ENCODE results near the gene MSH3. TPM values are rescaled to one million over a fixed set of nuclear protein-coding genes. Genes with fewer than 3 reads are reported as not detected.
"Not testable (repeated sequence)": the region's sequence is repeated elsewhere in the genome, so short reads cannot be mapped to it uniquely, and the experiment has no call there.

The MSH3 gene
- total RNA-seq, 1 donor from 2014 or later = 39.1 TPM

DNA sequence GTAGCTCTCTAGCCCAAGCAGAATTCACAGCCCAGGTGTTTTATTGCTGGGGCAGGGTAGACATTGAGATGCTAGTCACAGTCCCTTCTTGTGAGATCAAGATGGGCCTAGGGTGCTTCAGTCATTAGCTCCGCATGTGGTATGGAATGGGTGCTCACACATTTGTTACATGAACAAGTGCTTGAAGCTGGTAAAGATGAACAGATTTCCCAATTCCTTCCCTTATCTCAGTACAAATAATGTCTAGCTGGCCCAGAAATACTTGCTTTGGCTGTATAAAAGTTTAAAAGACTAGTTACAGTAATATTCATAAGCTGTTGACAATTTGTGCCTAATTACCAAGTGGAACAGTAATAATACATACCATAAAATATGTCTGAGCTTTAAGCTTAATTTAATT lies 143.7 kb downstream of the MSH3 start:
- no peak for DNase-seq

DNA sequence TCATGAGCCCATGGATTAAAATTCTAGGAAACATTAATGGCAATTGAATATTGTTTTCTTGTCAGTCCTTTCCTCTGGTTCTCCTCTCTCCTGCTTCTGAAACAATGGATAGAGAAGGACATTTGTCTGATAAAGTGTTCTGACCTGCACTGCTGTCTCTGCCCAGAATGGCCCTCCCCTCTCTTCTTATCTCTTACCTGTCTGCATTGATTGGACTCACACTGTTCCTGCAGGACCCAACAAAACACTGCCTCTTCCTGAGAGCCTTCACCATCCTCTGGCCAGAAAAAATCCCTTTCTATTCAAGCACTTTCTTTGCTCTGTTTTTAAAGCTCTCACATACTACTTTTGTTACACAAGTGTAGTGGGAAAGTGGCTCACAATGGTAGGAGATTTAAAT lies 144.2 kb downstream of the MSH3 start:
- no peak for DNase-seq

DNA sequence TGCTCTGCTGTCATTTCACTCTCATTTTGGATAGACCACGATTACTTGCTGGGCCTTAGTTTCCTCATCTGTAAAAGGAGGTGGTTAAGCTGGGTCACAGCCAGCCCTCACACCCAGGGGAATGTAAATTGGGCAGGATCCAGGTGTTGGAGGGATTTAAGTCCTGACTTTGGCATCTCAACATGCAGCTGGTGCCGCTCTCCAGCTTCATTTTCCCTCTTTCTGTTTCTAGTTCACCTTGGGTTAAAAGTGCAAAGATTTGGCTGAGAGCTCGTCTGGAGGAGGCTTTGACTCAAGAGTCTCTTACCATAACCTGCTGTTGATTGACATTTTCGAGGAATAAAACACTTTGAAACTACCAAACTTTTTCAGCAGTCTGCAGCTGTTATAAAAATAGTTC lies 144.6 kb downstream of the MSH3 start:
- DNase-seq = no peak

DNA sequence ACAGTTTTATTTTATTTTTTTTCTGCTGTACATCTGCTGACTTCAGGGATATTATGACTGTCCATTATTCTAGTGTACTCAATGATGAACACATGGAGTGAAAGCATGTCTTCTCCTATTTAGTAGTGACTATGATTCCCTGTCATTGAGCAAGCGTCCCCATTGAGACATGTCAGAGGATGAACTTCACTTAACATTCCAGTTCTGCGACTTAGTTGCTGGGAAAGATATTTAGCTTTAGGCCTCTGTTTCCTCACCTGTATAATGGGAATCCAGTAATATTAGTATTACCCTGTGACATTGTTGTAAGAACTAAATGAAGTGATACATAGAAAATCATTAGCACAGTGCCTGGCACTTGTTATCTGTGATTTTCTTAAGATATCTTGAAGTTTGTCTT lies 145.1 kb downstream of the MSH3 start:
- no peak for DNase-seq

DNA sequence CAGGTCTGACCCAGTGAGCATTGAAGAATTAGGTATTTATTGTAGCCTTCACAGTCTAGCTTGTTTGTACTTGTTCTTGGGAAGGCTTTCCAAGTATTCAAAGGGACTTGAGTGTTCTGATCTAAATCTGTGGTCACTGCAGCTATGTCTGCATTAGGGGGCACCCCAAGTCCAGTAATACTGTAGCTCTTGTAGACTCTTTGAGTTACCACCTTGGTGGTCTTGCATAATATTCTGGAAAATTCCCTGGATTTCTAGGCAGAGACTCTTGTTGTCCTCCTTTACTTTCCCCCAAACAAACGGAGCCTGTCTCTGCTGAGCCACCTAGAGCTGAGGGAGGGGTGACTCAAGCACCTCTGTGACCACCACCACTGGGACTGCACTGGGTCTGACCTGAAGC lies 149.9 kb downstream of the MSH3 start:
- DNase-seq = no peak

DNA sequence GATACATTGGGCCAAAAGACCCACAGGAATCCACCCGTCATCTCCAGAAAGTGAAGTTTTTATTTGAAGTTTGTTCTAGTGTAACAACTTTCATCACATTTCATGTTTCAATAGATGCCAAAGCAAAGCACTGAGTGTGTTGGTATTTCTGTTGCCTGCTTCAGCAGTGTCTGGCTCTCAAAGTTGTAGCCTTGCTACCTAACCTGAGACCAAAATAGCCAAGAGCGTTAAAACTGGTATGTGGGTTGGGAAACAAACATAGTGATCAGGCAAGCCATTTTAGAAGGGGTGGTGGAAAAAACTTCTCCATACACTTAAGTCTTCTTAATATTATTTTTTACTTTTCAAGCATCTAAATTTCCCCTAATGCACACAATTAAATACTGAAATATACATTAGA lies 150.6 kb downstream of the MSH3 start:
- no peak for DNase-seq

DNA sequence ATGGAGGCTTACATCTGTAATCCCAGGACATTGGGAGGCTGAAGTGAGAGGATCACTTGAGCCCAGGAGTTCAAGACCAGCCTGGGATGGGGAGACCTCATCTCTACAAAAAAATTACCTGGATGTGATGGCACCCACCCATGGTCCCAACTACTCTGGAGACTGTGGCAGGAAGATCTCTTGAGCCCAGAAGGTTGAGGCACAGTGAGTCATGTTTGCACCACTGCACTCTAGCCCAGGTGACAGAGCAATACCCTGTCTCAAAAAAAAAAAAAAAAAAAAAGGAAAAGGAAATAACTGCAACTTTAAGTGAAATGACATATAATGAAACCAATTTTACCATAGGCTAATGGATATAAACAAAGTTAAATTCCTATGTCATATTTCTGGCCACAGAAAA lies 152.5 kb downstream of the MSH3 start:
- no peak for DNase-seq

DNA sequence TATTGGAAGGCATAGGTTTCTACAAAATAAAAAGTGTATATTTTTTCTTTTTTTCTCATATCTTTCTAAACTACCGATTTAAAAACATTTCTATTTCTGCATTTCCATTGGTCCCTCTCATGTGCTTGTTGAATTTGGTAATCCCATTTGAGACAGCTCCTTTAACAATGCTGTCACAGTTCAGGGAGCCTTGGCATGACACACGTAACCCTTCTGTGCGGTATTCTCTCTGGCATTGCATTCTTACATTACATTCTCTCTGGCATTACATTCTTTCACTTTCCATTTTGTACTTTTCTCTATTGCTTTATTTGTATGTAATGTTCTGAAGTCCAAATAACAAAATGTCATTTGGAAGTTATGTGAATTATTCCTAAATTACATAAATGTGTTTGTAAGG lies 155.0 kb downstream of the MSH3 start:
- DNase-seq = no peak

DNA sequence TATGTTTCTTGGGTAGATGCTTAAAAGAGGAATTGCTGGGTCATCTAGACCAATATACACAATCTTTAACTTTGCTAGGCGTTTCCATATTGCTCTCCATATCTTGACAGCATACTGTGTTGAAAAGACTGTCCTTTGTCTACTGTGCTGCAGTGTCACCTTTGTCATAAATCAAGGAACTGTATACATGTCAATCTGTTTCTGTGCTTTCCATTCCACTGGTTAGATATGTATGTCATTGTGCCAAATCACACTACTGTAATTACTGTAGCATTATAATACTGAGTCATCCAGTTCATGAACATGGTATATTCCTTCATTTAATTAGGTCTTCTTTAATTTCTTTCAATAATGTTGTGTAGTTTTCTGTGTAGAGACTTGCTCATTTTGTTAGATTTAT lies 156.0 kb downstream of the MSH3 start:
- DNase-seq = no peak

DNA sequence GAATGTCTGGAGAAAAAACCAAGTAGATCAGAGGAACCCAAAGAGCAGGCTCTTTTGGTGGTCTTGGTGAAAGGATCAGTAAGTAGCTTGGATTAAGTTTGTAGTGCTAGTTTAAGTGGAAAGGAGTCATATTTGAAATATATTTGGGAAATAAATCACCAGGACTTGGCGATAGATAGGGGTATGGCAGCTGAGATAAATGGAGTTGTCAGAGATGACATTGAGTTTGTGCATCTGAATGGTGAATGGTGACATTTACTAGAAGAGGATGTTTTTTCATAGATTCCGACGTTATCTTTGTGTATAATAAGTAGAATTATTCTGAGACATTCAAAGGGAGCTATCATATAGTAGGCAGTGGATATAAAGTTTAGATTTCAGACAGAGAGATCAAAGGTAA lies 162.1 kb downstream of the MSH3 start:
- DNase-seq = no peak

DNA sequence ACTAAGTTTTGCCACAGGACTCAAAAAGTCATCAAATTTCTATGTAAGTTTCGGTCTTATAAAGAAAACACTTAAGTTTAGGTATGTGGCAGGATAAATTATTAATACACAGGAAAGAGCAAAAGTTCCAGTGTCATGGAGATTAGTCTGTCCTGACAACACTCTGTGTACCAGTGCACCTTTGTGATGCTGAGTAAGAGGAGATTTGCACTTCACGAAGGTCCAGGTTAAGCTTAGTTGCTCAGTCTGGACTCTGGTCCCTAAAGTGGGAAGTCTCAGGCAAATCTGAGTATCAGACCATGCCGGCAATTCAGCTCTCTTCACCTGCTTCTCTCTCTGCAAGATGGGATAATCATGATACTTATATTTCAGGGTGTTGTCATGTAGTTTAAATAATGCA lies 166.2 kb downstream of the MSH3 start:
- DNase-seq = no peak

DNA sequence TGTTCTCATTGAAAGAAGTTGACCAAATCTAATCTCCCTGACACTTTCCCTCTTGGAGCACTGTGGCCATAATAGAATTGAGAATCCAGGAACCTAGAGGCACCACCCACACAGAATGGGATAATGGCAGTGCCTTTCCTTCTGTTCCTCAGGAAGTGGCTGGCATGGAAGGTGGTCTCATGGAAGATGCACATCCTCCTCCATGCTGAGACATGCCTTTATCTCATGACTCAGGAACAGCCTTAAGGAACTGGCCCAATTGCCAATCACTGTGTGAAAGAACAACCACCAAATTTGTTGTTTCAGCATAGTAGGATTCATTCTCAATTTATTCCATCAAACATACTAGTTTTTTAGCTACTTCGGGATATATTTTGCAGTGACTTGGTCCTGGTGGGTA lies 168.2 kb downstream of the MSH3 start:
- no peak for DNase-seq

DNA sequence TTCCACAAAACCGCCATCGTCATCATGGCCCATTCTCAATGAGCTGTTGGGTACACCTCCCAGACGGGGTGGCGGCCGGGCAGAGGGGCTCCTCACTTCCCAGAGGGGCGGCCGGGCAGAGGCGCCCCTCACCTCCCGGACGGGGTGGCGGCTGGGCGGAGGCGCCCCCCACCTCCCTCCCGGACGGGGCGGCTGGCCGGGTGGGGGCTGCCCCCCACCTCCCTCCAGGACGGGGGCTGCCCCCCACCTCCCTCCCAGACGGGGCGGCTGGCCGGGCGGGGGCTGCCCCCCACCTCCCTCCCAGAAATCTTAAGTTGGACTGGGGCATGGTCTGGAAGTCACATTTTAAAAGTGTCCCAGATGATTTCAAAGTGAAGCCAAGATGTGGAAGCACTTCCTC lies 169.7 kb downstream of the MSH3 start:
- not testable (repeated sequence) for DNase-seq

DNA sequence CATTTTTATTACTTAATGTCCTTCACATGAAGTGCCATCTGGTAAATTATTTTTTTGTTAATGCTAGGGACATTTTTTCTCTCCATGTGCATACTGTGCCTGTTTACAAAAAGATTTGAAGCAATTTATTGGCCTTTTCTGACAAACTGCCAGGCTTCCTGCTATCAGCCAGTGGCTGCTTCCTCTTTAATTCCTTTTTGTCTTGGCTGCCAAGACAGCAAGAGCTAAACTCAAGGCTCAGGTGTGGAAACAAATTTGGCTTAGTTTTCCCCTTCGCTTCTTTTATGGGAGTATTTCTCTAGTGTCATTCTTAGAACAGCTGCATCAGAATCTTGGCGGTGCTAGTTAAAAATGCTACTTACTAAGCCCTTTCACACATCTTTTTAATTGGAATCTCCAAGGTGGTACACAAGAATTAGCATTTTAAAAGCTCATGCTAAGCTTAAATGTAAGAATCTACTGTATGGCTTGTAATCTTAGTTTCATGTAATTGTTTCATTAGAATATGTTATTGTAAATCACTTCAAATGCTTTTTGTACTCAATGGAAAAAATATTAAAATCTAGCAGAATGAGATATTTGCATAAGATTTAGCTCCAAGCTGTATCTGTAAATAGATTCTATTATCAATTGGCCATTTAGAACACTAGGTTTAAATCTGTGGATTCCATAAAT lies 171.5 kb downstream of the MSH3 start:
- no peak for DNase-seq

DNA sequence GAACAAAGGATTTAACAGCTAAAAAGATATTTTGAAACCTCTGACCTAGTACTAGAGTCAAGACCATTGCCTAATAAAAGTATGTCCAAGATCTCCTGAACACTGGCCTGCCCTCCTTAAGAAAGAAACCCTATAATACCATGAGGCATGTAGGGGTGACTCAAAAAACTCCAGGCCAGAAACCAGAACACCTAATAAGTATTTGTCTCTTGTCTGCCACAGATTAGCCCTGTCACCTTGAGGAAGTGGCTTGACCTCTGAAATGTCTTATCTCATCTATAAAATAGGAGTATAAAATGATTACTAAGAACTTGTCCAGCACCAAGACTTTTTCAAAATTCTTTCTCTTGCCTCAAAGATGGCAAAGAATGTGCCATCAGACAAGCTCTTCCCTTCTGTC lies 180.3 kb downstream of the MSH3 start:
- DNase-seq = no peak

DNA sequence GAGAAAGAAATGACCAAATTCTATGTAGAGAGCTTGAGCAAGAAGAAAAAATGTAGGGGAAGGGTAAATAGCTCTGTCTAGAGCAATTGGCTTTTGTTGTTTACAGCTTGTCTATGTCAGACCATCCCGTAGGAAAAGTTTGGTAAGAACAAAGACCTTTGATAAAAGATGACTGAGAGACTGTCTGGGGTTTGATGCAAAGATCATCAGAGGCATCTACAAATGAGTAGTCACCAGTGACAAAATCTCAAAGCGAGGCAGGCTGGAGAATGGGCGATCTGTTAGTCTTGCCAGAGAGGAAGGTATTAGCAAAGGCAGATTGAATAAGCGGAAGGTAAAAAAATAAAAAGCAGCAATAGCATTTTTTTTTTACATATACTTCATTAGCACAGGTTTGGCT lies 180.7 kb downstream of the MSH3 start:
- DNase-seq = no peak

DNA sequence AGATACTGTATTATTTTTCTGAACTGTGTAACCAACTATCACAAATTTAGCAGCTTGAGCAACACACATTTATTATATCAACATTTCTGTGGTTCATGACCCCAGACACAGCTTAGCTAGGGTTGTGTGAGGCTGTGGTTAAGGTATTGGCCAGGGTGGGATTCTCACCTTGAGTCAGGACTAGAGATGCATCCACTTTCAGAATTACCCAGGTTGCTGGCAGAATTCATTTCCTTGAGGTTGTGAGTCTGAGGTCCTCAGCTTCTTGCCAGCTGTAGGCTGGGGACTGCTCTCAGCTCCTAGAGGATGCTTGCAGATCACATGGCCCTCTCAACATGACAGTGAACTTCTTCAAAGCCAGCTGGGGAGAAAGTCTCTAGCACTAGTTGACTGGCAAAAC lies 183.2 kb downstream of the MSH3 start:
- DNase-seq = no peak

DNA sequence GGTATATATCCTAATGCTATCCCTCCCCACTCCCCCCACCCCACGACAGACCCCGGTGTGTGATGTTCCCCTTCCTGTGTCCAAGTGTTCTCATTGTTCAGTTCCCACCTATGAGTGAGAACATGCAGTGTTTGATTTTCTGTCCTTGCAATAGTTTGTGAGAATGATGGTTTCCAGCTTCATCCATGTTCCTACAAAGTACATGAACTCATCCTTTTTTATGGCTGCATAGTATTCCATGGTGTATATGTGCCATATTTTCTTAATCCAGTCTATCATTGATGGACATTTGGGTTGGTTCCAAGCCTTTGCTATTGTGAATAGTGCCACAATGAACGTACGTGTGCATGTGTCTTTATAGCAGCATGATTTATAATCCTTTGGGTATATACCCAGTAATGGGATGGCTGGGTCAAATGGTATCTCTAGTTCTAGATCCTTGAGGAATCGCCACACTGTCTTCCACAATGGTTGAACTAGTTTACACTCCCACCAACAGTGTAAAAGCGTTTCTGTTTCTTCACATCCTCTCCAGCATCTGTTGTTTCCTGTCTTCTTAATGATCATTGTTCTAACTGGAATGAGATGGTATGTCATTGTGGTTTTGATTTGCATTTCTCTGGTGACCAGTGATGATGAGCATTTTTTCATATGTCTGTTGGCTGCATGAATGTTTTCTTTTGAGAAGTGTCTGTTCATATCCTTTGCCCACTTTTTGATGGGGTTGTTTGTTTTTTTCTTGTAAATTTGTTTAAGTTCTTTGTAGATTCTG lies 186.8 kb downstream of the MSH3 start:
- DNase-seq = not testable (repeated sequence)

DNA sequence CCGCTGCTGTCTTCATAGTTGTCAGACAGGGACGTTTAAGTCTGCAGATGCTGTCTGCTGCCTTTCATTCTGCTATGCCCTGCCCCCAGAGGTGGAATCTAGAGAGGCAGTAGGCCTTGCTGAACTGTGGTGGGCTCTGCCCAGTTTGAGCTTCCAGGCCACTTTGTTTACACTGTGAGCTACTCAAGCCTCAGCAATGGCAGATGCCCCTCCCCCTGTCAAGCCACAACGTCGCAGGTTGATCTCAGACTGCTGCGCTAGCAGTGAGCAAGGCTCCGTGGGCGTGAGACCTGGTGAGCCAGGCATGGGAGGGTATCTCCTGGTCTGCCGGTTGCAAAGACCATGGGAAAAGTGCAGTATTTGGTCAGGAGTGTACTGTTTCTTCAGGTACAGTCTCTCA lies 192.0 kb downstream of the MSH3 start:
- DNase-seq = not testable (repeated sequence)

DNA sequence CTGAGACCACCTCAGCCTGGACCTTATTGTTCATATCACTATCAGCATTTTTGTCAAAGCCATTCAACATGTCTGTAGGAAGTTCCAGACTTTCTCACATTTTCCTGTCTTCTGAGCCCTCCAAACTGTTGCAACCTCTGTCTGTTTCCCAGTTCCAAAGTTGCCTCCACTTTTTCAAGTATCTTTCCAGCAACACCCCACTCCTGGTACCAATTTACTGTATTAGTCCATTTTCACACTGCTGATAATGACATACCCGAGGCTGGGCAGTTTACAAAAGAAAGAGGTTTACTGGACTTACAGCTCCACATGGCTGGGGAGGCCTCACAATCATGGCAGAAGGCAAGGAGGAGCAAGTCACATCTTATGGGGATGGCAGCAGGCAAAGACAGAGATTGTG lies 195.7 kb downstream of the MSH3 start:
- DNase-seq = not testable (repeated sequence)

DNA sequence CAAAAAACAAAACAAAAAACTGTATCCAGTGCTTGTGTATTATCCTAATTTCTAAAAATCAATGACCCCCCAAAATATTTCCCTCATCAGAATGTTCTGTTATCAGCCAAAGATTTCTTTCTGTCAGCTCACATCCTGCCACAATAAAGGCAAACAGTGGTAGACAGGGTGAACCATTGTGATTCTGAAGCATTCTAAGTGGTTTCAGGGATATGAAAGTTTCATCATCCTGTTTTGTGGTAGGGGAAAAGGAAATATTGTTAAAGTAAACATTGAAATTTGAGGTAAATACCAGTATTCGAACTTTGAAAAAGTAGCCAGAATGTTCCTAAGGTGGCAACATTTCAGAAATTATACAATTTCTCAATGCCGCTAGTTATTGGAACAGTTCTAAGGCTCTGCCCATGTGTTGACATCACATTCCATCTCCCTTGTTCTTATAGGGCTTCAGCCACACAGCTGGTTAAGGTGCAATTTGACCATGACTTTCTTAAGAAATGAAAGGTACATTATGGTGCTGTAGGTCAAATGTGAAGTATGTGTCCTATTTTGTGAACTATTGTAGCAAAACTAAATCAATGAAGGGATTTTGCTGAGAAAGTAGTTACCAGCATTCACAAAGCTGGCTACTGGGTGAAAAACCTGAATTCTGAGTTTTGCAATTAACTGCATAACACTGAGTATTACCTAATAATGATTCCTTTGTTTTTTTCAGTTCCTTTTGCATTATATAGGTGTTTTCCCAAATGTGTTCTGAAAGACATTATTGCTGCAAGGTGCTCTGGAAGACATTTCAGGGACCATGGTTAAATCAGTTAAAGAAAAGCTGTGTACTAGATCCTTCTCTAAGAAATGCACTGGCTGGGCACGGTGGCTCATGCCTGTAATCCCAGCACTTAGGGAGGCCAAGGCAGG lies 198.1 kb downstream of the MSH3 start:
- DNase-seq = no peak

DNA sequence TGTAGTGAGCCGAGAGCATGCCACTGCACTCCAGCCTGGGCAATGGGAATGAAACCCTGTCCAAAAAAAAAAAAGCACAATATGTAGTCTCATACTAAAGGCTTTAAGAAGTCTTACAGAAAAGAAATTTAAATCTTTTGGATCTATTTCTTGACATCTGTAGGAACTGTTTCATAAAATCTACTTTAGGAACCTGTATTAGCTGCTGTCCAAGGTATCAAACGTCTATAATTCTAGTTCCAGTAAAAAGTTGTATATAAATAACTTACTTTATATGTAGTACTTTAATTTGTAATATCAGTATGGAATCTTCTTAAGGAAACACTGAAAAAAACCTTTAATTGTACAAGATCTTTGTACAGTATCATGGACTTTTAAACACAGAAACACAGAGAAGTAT lies 199.0 kb downstream of the MSH3 start:
- no peak for DNase-seq

DNA sequence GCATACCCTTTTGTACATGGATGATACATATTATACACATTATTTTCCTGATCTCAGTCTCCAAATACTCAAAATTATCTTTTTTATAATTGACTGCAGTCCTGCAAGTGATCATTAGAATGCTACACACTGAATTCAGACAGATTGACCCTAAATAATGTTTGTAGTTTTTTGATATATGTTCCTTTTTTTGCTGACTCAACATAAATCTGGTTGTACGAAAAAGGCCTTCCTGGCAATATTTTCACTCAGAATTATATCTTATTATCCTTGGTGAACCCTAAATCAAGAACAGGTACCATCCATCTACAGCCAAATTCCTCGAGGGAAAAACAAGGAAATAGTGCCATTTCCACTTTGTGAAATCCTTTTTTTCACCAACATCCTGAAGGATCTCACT lies 200.1 kb downstream of the MSH3 start:
- no peak for DNase-seq

All from occipital lobe (tissue), 2 donors.